WTC11 (cell line): ENCODE measurements around the gene POLDIP2. TPM values are rescaled to one million over a fixed set of nuclear protein-coding genes. Genes with fewer than 3 reads are reported as not detected.

Source experiments
- PRRX2 ChIP-seq: fragments of 250-450 bp; sonication (Bioruptor Pico); IDR thresholded peaks from 2 replicates; pipeline ENCODE4 v1.8.0; 2021; ENCODE audit warnings: mild to moderate bottlenecking
- total RNA-seq: library from RNA; stranded (reverse); gene quantifications from 3 replicates; pipeline ENCODE4 v1.2.3, GENCODE V29; 2021
- TF ChIP-seq, protein P1 (sequence below): sonication (generic); formaldehyde crosslinking; IDR thresholded peaks from 2 replicates; pipeline ENCODE4 v1.8.0; 2023; ENCODE audit warnings: missing genetic modification reagents, mild to moderate bottlenecking, borderline replicate concordance
- TF ChIP-seq, protein P2 (sequence below): sonication (generic); formaldehyde crosslinking; IDR thresholded peaks from 2 replicates; pipeline ENCODE4 v1.8.1; 2022; ENCODE audit warnings: mild to moderate bottlenecking, missing genetic modification reagents, moderate library complexity, borderline replicate concordance
- TF ChIP-seq, protein P3 (sequence below): fragments of 250-450 bp; sonication (Bioruptor Pico); conservative IDR thresholded peaks from 2 replicates; pipeline ENCODE4 v1.9.0; 2021; ENCODE audit warnings: mild to moderate bottlenecking
- TF ChIP-seq, protein P4 (sequence below): sonication (generic); formaldehyde crosslinking; IDR thresholded peaks from 2 replicates; pipeline ENCODE4 v1.8.1; 2022; ENCODE audit warnings: low read depth, mild to moderate bottlenecking, moderate library complexity, missing genetic modification reagents, borderline replicate concordance
- TF ChIP-seq, protein P5 (sequence below): sonication (generic); formaldehyde crosslinking; IDR thresholded peaks from 2 replicates; pipeline ENCODE4 v1.8.1; 2023; ENCODE audit warnings: mild to moderate bottlenecking, missing genetic modification reagents, borderline replicate concordance
- TF ChIP-seq, protein P6 (sequence below): fragments of 250-450 bp; sonication (Bioruptor Pico); IDR thresholded peaks from 2 replicates; pipeline ENCODE4 v1.9.0; 2021; ENCODE audit warnings: moderate library complexity, mild to moderate bottlenecking, inconsistent platforms, borderline replicate concordance
- TF ChIP-seq, protein P7 (sequence below): fragments of 250-450 bp; sonication (Bioruptor Pico); IDR thresholded peaks from 2 replicates; pipeline ENCODE4 v1.9.0; 2021; ENCODE audit warnings: mild to moderate bottlenecking, borderline replicate concordance

POLDIP2 gene
- total RNA-seq, 1 experiment from 2014 or later: 85.4 TPM

DNA sequence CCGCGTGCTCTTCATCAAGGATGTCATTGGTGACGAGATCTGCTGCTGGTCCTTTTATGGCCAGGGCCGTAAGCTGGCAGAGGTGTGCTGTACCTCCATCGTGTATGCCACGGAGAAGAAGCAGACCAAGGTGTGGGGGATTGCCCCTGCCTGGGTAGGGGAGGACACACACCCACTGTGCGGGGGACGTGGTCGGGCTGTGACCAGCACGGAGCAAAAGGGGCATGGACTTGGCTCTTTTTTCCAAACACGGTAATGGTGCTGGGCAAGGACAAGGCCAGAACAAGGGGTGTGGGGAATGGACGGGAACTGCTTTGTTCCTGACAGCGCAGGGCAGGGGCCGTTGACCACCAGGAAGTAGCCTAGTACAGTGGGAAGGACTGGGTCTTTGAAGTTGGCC, 15.0 kb downstream of the POLDIP2 start (continued):
- TF ChIP-seq, protein P1, sequence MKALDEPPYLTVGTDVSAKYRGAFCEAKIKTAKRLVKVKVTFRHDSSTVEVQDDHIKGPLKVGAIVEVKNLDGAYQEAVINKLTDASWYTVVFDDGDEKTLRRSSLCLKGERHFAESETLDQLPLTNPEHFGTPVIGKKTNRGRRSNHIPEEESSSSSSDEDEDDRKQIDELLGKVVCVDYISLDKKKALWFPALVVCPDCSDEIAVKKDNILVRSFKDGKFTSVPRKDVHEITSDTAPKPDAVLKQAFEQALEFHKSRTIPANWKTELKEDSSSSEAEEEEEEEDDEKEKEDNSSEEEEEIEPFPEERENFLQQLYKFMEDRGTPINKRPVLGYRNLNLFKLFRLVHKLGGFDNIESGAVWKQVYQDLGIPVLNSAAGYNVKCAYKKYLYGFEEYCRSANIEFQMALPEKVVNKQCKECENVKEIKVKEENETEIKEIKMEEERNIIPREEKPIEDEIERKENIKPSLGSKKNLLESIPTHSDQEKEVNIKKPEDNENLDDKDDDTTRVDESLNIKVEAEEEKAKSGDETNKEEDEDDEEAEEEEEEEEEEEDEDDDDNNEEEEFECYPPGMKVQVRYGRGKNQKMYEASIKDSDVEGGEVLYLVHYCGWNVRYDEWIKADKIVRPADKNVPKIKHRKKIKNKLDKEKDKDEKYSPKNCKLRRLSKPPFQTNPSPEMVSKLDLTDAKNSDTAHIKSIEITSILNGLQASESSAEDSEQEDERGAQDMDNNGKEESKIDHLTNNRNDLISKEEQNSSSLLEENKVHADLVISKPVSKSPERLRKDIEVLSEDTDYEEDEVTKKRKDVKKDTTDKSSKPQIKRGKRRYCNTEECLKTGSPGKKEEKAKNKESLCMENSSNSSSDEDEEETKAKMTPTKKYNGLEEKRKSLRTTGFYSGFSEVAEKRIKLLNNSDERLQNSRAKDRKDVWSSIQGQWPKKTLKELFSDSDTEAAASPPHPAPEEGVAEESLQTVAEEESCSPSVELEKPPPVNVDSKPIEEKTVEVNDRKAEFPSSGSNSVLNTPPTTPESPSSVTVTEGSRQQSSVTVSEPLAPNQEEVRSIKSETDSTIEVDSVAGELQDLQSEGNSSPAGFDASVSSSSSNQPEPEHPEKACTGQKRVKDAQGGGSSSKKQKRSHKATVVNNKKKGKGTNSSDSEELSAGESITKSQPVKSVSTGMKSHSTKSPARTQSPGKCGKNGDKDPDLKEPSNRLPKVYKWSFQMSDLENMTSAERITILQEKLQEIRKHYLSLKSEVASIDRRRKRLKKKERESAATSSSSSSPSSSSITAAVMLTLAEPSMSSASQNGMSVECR (CRISPR knock-in tag): no peak
- TF ChIP-seq, protein P2, sequence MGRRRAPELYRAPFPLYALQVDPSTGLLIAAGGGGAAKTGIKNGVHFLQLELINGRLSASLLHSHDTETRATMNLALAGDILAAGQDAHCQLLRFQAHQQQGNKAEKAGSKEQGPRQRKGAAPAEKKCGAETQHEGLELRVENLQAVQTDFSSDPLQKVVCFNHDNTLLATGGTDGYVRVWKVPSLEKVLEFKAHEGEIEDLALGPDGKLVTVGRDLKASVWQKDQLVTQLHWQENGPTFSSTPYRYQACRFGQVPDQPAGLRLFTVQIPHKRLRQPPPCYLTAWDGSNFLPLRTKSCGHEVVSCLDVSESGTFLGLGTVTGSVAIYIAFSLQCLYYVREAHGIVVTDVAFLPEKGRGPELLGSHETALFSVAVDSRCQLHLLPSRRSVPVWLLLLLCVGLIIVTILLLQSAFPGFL (CRISPR knock-in tag): no peak
- TF ChIP-seq, protein P3, sequence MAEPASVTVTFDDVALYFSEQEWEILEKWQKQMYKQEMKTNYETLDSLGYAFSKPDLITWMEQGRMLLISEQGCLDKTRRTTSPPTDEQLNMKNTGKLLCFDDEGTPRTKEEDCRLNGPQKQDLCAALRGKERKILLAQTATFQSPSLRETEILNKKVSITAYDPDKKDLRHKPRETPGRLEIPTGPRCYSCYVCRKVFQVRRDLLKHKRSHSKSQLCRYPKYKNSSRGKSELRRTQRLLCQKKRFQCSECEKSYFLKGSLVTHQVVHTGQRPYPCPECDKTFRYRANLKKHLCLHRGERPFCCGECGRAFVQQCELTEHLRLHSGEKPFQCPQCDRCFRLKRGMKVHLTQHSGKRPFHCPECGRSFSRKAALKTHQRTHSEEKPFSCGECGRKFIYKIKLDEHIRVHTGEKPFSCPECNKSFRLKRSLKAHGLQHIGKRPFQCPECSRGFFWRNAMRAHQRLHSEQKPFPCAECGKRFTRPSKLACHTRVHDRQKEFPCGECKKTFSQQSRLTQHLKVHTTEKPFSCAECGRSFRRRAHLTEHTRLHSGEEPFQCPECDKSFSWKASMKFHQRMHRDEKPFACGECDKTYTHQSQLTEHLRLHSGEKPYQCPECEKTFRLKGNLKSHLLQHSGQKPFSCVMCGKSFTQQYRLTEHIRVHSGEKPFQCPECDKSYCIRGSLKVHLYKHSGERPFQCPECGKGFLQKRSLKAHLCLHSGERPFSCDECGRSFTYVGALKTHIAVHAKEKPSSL: no peak
- TF ChIP-seq, protein P4, sequence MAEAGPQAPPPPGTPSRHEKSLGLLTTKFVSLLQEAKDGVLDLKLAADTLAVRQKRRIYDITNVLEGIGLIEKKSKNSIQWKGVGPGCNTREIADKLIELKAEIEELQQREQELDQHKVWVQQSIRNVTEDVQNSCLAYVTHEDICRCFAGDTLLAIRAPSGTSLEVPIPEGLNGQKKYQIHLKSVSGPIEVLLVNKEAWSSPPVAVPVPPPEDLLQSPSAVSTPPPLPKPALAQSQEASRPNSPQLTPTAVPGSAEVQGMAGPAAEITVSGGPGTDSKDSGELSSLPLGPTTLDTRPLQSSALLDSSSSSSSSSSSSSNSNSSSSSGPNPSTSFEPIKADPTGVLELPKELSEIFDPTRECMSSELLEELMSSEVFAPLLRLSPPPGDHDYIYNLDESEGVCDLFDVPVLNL (CRISPR knock-in tag): no peak
- TF ChIP-seq, protein P5, sequence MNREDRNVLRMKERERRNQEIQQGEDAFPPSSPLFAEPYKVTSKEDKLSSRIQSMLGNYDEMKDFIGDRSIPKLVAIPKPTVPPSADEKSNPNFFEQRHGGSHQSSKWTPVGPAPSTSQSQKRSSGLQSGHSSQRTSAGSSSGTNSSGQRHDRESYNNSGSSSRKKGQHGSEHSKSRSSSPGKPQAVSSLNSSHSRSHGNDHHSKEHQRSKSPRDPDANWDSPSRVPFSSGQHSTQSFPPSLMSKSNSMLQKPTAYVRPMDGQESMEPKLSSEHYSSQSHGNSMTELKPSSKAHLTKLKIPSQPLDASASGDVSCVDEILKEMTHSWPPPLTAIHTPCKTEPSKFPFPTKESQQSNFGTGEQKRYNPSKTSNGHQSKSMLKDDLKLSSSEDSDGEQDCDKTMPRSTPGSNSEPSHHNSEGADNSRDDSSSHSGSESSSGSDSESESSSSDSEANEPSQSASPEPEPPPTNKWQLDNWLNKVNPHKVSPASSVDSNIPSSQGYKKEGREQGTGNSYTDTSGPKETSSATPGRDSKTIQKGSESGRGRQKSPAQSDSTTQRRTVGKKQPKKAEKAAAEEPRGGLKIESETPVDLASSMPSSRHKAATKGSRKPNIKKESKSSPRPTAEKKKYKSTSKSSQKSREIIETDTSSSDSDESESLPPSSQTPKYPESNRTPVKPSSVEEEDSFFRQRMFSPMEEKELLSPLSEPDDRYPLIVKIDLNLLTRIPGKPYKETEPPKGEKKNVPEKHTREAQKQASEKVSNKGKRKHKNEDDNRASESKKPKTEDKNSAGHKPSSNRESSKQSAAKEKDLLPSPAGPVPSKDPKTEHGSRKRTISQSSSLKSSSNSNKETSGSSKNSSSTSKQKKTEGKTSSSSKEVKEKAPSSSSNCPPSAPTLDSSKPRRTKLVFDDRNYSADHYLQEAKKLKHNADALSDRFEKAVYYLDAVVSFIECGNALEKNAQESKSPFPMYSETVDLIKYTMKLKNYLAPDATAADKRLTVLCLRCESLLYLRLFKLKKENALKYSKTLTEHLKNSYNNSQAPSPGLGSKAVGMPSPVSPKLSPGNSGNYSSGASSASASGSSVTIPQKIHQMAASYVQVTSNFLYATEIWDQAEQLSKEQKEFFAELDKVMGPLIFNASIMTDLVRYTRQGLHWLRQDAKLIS (CRISPR knock-in tag): no peak
- TF ChIP-seq, protein P6, sequence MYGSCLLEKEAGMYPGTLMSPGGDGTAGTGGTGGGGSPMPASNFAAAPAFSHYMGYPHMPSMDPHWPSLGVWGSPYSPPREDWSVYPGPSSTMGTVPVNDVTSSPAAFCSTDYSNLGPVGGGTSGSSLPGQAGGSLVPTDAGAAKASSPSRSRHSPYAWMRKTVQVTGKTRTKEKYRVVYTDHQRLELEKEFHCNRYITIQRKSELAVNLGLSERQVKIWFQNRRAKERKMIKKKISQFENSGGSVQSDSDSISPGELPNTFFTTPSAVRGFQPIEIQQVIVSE (CRISPR knock-in tag): no peak
- TF ChIP-seq, protein P7, sequence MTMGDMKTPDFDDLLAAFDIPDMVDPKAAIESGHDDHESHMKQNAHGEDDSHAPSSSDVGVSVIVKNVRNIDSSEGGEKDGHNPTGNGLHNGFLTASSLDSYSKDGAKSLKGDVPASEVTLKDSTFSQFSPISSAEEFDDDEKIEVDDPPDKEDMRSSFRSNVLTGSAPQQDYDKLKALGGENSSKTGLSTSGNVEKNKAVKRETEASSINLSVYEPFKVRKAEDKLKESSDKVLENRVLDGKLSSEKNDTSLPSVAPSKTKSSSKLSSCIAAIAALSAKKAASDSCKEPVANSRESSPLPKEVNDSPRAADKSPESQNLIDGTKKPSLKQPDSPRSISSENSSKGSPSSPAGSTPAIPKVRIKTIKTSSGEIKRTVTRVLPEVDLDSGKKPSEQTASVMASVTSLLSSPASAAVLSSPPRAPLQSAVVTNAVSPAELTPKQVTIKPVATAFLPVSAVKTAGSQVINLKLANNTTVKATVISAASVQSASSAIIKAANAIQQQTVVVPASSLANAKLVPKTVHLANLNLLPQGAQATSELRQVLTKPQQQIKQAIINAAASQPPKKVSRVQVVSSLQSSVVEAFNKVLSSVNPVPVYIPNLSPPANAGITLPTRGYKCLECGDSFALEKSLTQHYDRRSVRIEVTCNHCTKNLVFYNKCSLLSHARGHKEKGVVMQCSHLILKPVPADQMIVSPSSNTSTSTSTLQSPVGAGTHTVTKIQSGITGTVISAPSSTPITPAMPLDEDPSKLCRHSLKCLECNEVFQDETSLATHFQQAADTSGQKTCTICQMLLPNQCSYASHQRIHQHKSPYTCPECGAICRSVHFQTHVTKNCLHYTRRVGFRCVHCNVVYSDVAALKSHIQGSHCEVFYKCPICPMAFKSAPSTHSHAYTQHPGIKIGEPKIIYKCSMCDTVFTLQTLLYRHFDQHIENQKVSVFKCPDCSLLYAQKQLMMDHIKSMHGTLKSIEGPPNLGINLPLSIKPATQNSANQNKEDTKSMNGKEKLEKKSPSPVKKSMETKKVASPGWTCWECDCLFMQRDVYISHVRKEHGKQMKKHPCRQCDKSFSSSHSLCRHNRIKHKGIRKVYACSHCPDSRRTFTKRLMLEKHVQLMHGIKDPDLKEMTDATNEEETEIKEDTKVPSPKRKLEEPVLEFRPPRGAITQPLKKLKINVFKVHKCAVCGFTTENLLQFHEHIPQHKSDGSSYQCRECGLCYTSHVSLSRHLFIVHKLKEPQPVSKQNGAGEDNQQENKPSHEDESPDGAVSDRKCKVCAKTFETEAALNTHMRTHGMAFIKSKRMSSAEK (CRISPR knock-in tag): no peak
- TF ChIP-seq PRRX2 (CRISPR knock-in tag): no peak
